Lower leg skin (tissue), 4 donors: ENCODE data around the gene SMARCA2. TPM values are rescaled to one million over a fixed set of nuclear protein-coding genes. Genes with fewer than 3 reads are reported as not detected.

Experiments used
- DNase-seq, 2 donors: peaks; one replicate each; pipeline ENCODE4 v3.0.0-alpha.2; 2019; ENCODE audit warnings: low spot score in 2 of 2
- H3K4me3 ChIP-seq: fragments of 200-600 bp; sonication (generic); 2 replicates; pipeline ENCODE4 v1.5.1; 2017; ENCODE audit warnings: mild to moderate bottlenecking, low read depth; ENCODE audit not compliant: poor library complexity, severe bottlenecking
- CTCF ChIP-seq, 3 donors: fragments of 450-650 bp; IDR thresholded peaks; one replicate each; pipeline ENCODE4 v1.5.1; 2016; ENCODE audit warnings: antibody characterized with exemption in 3 of 3, mild to moderate bottlenecking in 3 of 3, moderate library complexity in 2 of 3
- POLR2A ChIP-seq, 2 donors: fragments of 450-650 bp; IDR thresholded peaks; one replicate each; pipeline ENCODE4 v1.6.1; 2016 to 2017; ENCODE audit warnings: antibody characterized with exemption in 2 of 2, mild to moderate bottlenecking in 1 of 2, moderate library complexity in 1 of 2
- WGBS, 2 donors: methylation state at CpG; one replicate each; pipeline ENCODE4 v1.1.5; 2018; 5-methylcytosine and 5-hydroxymethylcytosine counted together
- intact Hi-C: fragments of 100-400 bp; cut with DNase I; formaldehyde crosslinking; loops from one replicate; pipeline ENCODE4 v1.15.0; 2023; ENCODE audit warnings: low total_unique reads
- total RNA-seq, 4 donors: library from RNA; depleted of rRNA; stranded (reverse); fragments of >200 nt; gene quantifications; one replicate each; pipeline ENCODE4 v1.1.0, GENCODE V29; 2016

SMARCA2 gene
- total RNA-seq, 4 donors from 2014 or later: 111 to 130 (median 114) TPM

- 45 to 58% methylated on average over 6 of the region's 6 CpGs for WGBS, 2 donors
- DNase-seq: peak in 1 of 2 donors; percentile 53
- H3K4me3 ChIP-seq: no peak overlapping the region
- TF ChIP-seq CTCF (IDR thresholded peaks at IDR 0.05) (no peak), POLR2A (IDR thresholded peaks at IDR 0.05) (no peak)
- intact Hi-C loops: no loop called here
Measured at GRCh38 chr9:2170722-2171121, 155.6 kb downstream of the SMARCA2 start.

- no peak overlapping the region for H3K4me3 ChIP-seq
- no peak for DNase-seq
- intact Hi-C loops: no loop called here
- TF ChIP-seq CTCF (IDR thresholded peaks at IDR 0.05) (no peak), POLR2A (IDR thresholded peaks at IDR 0.05) (no peak)
- 91 to 100% methylated on average over 1 of the region's 1 CpG for WGBS, 2 donors
Measured at GRCh38 chr9:2173170-2173569, 158.0 kb downstream of the SMARCA2 start.

GRCh38 chr9:2173861-2174260 is 158.7 kb downstream of the SMARCA2 start:
- 77 to 89% methylated on average over 6 of the region's 6 CpGs for WGBS, 2 donors
- intact Hi-C loops: no loop called here
- H3K4me3 ChIP-seq: no peak overlapping the region
- DNase-seq: no peak
- TF ChIP-seq CTCF (IDR thresholded peaks at IDR 0.05) (no peak), POLR2A (IDR thresholded peaks at IDR 0.05) (no peak)

GRCh38 chr9:2174306-2174705 is 159.2 kb downstream of the SMARCA2 start:
- H3K4me3 ChIP-seq: no peak overlapping the region
- WGBS, 2 donors: 91 to 93% methylated on average over 7 of the region's 7 CpGs
- intact Hi-C loops: no loop called here
- DNase-seq: no peak
- TF ChIP-seq CTCF (IDR thresholded peaks at IDR 0.05) (no peak), POLR2A (IDR thresholded peaks at IDR 0.05) (no peak)

GRCh38 chr9:2174911-2175310 is 159.8 kb downstream of the SMARCA2 start:
- DNase-seq: no peak
- intact Hi-C loops: no loop called here
- H3K4me3 ChIP-seq: no peak overlapping the region
- 83 to 86% methylated on average over 11 of the region's 11 CpGs for WGBS, 2 donors
- no peak for TF ChIP-seq POLR2A (IDR thresholded peaks at IDR 0.05)

GRCh38 chr9:2177121-2177520 is 162.0 kb downstream of the SMARCA2 start:
- TF ChIP-seq CTCF (IDR thresholded peaks at IDR 0.05) (no peak), POLR2A (IDR thresholded peaks at IDR 0.05) (no peak)
- intact Hi-C loops: no loop called here
- no peak for DNase-seq
- H3K4me3 ChIP-seq: no peak overlapping the region
- 74 to 78% methylated on average over 2 of the region's 2 CpGs for WGBS, 2 donors
